CD4-positive, alpha-beta T cell treated with Interleukin-6 for 4 hours (primary cell): ENCODE measurements around the gene ZFP36L1.

Experiments
- DNase-seq: peaks from one replicate; pipeline ENCODE4 v3.0.0-alpha.2; 2020; ENCODE audit warnings: mixed read lengths

ZFP36L1 gene

DNA sequence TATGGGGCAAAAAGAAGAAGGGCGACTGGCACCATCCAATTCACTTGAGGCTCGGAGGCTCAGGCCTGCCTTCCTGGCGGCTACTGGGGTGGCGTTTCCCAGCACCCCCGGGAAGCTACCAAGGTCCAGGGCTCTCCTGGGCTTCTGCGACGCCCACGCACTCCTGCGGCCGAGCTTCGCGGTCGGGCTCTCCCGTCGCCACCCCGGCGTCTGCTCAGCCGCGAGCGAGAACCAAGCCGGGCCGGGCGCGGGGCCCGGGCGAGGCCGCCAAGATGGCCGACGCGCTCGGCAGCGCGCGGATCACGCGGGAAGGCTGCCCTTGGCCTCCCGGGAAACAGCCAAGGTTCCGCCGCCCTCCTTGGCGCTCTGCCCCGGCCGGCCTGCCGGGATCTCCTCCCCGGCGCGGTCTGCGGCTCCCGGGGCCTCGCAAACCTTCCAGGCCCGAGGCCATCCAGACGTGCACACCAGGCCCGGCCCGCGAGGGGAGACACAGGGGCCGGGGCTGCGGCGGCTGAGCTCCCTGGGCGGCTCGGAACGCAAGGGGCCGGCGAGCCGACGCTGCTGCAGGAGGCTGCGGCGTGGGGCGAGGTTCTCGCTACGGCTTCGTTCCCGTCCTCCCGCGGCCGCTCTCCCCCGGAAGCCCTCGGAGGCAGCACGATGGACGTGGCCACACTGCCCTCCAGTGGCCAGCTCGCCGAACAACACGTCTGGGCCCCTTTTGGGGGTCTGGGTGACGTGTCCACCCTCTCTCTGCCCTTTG is 23.5 kb upstream of the ZFP36L1 start:
- DNase-seq, result peak; percentile 90

- peak; percentile 46 for DNase-seq
These were observed 22.7 kb upstream of the ZFP36L1 start for GRCh38 chr14:68815298-68816182.

DNA sequence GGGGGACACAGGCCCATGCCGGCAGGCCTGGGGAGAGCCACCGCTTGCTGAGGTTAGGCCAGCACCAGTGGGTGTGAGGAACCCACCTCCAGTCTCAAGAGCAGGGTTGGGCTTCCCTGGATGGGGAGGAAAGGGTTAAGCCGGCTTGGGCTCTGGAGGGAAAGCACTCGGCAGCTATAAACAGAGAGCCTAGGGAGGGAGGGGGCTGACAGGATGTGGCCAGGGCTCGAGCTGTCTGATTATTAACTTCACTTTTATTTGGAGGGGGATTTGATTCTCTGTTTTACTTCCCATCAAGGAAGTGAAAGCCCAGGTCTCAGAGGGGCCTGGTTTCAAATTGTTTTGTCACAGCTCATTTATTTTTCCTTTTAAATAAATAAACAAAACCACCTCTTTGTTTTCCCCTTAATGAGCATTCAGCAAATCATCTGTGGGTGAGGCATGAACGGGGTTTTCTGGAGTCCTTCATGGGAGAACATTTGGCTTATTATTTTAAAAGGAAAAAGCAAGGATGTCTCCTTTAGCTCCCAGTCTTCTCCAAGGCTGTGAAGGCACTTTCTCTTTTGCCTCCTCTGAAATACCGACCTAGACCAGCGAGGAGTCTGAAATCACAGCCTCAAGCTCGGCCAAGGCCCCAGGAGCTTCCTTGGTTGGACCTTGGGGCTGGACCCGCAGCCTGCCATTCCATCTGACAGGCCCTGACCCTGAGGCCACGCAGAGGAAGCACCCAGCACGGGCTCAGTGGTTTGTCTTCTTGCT is 21.9 kb upstream of the ZFP36L1 start:
- DNase-seq, result peak; percentile 78

DNA sequence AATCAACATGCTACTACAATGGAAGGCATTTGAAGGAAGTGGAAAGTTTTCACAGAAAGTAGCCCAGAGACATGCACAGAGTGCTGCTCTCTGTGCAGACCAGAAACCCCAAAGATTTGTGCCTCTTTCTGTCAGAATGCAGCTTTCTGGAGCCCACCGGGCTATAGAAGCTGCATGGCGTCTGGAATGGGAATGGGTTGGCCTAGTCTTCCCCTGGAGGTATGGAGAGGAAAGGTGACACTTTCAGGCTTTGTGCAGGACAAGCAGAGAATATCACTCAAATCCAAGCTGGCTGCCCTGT is 21.3 kb upstream of the ZFP36L1 start:
- no peak for DNase-seq

GRCh38 chr14:68813318-68813838 is 20.5 kb upstream of the ZFP36L1 start:
- DNase-seq, result no peak

DNA sequence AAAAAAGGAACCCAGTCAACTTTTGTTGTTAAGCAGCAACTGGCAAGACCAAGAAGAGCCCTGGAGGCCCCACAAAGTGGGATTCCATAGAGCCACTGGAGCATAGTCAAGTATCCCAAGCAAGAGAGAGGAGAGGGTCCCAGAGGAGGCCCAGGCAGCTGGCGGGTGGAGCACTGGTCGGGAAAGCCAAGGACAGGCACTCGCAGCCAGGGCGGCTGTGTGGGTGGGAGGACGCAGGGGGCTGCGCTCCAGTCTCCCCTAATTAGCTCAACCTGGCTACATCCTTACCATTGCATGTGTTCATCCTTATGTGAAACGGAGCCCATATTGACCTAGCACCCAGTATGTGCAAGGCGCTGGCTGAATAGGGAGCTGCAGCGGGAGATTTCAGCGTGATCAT is 18.3 kb upstream of the ZFP36L1 start:
- DNase-seq, result no peak

DNA sequence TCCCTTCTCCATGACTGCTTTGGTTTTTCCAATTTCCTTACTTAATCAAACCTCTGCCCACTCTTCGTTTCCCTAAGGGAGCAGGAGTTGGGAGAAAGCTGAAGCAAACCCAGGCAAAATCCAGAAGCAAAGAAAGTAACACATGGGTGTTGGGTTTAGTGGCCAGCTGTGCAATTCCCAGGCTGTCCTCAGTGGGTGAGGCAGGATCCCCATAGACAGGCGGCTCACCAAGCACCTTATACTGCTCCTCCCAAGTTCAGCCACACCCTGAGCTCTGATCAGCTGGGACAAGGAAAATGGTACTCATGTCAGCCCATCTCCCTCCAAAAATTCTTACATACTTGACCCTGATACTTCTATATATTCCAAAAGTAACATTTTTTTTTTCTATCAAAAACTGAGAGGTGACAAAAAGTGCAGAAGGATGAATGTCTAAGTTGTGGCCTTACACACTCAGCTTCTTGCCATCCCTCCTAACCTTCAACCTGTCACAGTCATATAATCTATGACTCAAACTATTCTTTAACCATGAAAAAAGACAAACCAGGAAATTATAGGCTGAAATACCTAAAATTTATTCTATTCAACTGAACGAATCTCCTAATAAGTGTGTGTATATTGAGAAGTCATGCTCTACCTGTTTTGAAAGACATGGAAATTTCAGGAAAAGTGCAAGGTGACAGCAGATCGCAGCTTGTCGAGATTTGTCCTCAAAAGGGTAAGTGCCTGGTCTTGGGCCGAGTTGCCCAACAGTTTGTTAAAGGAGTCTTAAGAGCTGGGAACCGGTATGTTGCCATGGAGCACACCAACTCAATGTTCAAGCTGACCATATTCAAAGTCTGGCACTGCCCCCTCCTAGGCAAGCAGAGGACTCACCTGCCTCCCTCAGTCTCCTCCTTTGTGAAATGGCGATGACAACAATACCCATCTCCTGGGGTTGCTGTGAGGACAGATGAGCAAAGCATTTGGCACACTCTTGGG is 17.6 kb upstream of the ZFP36L1 start:
- no peak for DNase-seq

DNA sequence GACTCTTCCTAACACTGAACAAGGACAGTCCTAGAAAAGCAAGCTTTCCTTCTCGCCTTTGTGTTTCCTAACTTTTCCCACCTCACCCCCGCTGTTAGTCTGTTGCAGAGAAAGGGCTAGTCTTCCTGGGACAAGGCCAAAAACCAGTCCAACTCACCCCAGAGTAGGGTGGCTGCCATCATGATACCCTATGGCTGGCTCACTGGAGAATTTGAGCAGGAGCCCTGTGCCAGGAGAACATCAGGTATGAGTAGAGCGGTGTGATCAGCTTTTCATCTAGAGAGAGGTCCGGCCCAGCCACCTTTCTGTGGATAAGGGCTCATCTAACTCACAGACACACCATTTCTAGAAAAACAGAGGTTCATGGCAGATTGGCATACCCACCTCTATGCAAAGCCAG is 16.7 kb upstream of the ZFP36L1 start:
- DNase-seq, result no peak

DNA sequence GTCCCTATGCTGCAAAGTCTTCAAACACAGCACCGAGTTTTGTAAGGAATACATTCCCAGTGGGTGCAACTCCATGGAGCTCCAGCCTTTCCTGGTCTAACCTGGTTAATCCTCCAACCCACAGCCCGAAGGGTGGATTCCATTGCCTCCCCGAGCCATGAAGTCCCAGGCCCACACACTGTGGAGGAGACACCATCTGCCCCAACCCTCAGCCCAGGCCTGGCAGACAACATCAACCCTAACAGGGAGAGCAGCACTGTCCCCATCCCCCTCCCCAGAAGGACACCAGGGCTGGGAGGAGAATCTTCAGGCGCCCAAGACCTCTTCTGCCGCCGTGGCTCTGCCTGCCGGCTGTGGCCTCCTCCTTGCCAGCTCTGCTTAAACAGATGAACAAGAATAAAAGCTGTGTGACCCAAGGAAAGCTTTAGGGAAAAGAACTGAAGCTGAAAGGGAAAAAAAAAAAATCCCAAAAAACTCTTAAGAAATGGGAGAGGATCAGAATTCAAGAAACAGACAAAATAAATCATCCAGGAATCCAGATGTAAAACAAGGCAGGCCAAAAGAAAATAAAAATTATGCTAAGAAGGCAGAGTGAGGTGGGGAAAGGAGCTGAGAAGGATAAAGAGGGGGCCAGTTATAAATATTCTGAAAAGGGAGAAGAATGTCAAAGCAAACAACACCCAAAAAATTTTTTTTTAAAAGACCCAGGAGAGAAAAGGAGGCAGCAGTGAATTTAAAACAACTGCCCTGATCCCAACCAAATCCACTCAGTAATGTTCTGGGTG is 16.0 kb upstream of the ZFP36L1 start:
- no peak for DNase-seq

DNA sequence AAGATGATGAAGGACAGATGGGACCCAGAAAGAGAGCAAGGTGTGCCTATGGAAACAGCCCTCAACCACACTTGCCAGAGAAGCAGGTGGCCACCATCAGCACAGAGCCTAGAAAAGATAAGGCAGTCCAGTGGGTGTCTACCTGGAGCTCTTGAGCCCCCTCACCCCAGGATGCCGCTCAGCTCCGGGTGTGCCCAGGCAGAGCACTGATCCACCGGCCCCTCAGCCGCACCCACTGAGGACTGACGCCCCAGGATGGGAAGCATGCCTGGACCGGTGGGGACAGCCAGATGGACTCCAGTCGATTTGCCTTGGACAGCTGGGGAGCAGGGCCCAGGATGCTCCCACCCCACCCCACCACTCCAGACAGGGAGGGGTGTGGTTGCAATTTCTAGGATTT is 15.1 kb upstream of the ZFP36L1 start:
- no peak for DNase-seq

DNA sequence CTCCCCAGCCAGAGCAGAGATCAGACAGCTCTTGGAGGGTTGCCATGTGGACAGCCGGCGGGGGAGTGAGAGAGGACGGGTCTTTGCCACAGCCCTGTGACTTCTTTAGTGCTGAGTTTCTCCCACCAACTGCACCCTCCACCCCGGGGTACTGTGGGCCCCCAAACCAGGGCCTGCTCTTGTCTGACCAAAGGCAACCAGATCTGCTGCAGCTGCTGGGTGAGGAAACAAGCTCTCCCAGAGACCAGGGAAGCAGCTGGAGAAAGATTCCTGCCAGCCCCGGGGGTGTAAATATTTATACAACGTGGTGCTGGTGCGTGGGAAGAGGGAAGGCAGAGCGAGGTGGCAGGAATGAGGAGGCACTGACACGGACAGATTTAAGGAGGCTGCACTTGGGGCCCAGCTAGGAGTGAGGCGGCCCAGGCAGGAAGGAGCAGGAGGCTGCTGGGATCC is 14.3 kb upstream of the ZFP36L1 start:
- DNase-seq, result peak; percentile 59

DNA sequence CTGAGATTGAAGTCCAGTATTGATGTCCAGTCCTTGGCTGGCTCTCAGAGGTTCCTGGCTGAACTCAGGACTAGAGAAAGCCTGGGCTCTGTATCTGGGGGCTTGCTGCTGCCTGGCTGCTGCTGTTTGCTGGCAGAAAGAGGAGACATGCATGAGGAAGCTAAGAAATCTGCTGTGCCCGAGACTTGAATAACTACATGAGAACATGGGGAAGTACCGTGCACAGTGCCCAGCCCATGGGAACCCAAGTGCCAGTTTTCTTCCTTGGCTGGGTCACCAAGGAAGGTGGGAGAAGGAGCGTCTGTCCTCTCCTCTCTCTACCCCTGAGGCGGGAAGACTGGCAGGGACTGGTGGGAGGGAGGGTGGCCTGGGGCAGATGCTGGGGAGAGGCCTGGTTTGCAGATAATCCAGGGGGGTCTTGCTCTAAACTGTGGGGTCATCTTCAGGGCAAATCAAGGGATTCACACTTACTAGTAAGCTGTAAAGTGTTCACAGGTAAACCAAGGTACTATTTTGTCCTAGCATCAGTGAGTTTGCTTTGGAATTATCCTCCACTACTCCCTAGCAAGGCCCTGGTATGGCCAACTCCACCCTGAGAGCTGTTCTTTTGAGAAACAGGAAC is 13.8 kb upstream of the ZFP36L1 start:
- DNase-seq, result no peak

- no peak for DNase-seq
These were observed 12.5 kb upstream of the ZFP36L1 start for GRCh38 chr14:68805414-68805813.

- no peak for DNase-seq
These were observed 8.8 kb upstream of the ZFP36L1 start for GRCh38 chr14:68801631-68802030.

DNA sequence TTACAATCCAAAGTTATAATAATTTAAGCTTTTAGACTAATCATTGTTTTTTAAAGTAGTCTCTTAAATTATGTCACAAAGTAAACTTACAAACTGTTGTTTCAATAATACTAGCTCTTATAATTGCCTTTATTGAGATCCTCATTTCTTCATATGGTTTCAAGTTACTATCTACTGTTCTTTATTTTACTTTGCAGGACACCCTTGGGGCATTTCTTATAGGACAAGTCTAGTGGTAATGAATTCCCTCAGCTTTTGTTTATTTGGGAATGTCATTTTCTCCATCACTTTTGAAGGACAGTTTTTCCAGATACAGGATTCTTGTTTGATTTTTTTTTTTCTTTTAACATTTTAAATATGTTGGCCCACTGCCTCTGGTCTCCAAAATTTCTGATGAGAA is 8.1 kb upstream of the ZFP36L1 start:
- no peak for DNase-seq

DNA sequence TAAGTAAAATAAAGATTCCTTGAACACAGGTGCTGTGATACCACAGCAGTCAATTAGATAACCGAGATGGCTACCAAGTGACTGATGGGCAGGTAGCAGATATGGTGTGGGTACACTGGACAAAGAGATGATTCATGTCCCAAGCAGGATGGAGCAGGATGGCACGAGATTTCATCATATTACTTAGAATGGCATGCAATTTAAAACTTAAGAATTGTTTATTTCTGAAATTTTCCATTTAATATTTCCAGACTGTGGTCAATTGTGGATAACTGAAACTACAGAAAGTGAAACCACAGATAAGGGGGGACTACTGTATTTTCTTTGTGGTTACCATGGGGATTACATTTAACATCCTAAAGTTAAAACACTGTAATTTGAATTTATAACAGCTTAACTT is 7.5 kb upstream of the ZFP36L1 start:
- no peak for DNase-seq

GRCh38 chr14:68798621-68799020 is 5.8 kb upstream of the ZFP36L1 start:
- no peak for DNase-seq

DNA sequence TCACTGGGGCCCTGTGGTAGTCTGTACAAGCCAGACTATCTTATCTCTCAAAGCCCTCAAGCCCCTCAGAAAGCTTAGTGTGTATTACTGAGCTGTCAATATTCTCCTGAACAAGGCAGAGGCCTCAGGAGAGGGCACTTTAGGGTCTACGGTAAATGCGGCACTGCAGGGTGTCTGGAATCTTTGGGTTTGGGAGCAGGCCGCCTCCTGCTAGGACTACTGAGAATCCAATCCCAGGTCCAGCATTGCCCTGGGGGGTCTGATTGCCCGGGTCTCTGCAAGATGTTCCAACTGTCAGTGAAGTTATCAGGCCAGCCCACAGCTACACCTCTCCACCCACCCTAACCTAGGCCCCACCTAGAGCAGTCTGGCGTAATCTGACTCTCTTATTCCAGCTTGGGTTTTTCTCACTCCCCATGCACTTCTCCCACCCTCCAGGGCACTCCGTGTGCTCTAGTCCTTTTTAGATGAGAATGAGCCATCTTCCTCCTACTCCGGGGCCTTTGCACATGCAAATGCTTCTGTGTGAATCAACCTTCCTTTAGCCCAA is 4.3 kb upstream of the ZFP36L1 start:
- DNase-seq, result no peak

DNA sequence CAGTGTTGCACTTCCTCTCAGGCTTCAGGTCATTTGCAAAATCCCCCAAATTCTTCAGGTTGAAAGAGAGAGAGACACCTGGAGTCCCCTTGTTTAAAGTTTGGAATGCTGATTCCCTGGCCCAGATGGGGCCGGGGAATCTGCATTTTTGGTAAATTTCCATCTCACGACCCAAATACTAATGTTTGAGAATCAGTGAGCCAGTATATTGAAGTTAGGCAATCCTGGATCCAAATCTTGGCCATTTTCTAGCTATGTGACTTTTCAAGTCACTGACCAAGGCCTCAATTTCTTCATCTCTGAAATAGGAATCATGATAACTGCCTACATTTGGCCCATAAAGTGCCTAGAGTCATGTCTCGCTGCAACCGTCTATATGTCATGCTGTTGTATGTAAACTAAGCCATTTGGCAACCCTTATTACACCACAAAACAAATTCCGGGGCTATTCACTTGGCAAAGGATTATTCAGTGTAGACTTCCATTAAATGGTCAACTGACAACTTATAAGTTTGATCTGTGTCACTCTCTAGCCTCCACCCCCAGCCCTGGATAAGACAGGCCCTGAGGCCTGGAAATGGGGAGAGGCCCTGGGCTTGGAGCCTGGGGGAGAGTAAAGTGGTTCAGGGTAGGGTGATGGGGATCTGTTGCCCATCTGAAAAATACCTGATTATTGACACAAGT is 3.7 kb upstream of the ZFP36L1 start:
- DNase-seq, result no peak
